GM21360 (cell line): ENCODE data around the gene USP11.
A peak's percentile ranks its signal among the peaks of the same experiment; 100 is the strongest.

Experiments used
- ATAC-seq: cut with Tn5 transposase; IDR thresholded peaks from one replicate; pipeline ENCODE4 v1.9.1; 2021; ENCODE audit warnings: mild to moderate bottlenecking, moderate library complexity; ENCODE audit not compliant: unreplicated experiment

USP11 gene

GRCh38 chrX:47202877-47203276 is 29.9 kb upstream of the USP11 start:
- no peak for ATAC-seq

- no peak for ATAC-seq
Observed at GRCh38 chrX:47204970-47205369, 27.8 kb upstream of the USP11 start.

- no peak for ATAC-seq
Observed at GRCh38 chrX:47206316-47206715, 26.5 kb upstream of the USP11 start.

DNA sequence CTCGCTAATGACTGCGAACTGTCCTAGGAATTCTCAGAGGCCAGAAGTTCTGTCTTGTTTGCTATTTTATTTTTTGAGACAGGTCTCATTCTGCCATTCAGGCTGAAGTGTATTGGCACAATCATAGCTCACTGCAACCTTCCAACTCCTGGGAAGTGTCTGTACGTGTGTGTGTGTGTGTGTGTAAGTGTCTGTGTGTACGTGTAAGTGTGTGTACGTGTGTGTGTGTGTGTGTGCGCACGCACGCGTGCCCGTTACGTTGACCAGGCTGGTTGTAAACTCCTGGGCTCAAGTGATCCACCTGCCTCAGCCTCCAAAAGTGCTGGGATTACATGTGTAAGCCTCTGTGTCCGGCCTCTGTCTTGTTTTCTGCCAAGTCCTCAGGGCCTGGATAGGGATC is 24.7 kb upstream of the USP11 start:
- no peak for ATAC-seq

DNA sequence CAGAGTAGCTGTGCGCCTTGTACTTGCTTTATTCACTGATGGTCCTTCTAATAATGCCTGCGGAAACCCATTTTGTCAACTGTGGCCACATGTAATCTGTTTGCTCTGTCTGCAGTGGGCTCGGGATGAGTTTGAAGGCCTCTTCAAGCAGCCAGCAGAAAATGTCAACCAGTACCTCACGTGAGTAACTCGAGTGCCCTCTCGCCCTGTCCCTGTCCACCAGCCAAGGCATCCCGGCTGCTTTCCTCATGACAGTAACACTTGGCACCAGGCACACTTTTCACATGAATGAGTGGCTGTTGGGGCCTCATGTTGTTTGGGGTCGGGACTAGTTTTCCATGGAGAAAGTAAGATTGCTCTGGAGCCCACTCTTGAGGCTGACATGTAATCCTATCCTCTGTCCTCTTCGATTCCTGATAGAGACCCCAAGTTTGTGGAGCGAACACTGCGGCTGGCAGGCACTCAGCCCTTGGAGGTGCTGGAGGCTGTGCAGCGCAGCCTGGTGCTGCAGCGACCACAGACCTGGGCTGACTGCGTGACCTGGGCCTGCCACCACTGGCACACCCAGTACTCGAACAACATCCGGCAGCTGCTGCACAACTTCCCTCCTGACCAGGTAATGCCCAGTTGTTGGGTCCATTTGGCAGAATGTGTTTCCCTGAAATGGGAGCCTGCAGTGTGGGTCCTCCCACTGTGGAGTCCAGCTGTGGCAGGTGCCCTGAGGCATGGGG is 23.1 kb upstream of the USP11 start:
- ATAC-seq, result no peak

- no peak for ATAC-seq
Observed at GRCh38 chrX:47210661-47211425, 22.0 kb upstream of the USP11 start.

DNA sequence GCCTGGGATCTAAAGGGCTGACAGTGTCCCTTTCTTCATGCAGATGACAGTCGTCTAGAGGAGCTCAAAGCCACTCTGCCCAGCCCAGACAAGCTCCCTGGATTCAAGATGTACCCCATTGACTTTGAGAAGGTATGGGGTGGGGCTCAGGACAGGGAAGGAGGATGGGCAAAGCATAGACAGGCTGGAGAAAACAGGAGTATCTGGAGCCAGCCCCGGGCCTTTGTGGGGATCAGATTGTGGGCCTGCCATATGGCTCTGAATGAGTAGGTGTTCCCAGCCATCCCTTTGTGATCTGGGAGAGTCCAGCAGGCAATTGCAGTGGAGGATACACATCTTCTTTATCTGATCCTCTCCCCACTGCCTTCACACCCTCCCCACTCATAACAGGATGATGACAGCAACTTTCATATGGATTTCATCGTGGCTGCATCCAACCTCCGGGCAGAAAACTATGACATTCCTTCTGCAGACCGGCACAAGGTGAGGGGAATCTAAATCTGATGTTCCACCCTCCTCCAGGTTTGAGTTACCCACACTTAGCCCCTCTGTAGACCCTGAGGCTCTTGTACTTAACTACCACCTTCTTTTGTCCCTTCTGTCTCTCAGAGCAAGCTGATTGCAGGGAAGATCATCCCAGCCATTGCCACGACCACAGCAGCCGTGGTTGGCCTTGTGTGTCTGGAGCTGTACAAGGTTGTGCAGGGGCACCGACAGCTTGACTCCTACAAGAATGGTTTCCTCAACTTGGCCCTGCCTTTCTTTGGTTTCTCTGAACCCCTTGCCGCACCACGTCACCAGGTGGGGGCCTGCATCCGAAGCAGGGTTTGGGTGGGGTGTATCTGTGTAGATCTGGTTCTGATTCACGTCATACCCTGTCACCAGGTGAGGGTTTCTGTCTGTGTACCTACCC is 20.2 kb upstream of the USP11 start:
- no peak for ATAC-seq

DNA sequence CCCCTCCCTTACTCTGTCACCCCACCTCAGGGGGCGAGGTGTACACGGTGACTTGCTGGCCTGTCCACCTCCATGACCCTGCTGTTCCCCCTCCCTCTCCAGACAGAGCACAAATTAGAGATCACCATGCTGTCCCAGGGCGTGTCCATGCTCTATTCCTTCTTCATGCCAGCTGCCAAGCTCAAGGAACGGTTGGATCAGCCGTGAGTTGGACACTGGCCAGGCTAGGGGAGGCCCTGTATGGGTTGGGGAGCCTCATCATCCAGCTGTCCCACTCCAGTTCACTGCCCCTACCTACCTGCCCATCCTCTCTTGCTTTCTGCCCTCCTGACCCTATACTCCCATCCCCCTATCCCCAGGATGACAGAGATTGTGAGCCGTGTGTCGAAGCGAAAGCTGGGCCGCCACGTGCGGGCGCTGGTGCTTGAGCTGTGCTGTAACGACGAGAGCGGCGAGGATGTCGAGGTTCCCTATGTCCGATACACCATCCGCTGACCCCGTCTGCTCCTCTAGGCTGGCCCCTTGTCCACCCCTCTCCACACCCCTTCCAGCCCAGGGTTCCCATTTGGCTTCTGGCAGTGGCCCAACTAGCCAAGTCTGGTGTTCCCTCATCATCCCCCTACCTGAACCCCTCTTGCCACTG is 18.3 kb upstream of the USP11 start:
- no peak for ATAC-seq

DNA sequence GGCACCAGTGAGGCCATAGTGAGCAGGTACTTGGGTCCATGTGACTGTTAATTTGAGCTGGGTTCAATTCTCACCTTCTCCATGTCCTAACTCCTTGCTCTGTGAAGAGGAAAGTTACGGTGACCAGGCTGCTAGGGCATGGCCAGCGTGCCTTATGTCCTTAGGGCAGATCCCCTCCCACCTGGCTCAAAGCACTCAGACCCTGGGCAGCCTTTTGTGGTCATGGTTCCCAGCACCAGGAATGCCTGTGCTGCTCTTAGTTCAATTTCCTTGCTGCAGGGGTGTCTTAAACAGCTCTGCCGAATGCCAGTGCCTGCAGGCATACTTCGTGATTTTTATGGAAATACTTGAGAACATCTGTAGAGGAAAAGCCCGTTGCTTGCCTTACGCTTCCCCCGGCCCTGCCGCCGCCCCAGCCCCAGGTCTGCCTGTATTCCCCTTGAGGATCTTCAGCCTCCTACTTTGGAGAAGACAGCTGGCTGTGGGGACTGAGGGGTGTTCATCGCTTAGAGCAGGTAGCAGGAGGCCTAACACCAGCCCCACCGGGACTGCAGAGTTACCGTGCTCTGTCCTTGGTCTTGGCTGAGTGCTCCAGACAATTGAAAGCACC is 17.4 kb upstream of the USP11 start:
- no peak for ATAC-seq

DNA sequence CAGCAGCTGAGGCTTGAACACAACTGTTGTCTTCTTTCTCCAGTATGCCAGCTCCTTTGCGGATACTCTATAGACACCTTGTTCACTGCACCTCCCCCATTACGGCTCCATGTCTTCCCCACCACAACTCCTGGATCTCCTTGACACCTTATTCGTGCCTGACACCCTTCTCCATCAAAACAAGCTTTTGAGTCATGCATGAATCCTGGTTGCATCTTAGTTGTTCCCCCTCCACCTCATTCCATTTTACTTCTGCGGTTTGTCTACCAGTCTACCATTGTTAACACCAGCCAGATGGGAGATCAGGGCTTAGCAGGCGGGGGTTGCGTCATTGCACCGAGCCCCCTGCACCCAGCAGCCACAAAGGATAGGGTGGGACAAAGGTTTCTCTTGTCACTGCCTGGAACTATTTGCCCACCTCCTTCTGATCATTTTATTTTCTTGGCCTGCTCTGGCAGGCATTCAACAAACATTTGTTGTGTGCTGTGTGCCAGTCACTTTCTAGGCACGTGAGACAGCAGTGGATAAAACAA is 16.4 kb upstream of the USP11 start:
- ATAC-seq, result no peak

DNA sequence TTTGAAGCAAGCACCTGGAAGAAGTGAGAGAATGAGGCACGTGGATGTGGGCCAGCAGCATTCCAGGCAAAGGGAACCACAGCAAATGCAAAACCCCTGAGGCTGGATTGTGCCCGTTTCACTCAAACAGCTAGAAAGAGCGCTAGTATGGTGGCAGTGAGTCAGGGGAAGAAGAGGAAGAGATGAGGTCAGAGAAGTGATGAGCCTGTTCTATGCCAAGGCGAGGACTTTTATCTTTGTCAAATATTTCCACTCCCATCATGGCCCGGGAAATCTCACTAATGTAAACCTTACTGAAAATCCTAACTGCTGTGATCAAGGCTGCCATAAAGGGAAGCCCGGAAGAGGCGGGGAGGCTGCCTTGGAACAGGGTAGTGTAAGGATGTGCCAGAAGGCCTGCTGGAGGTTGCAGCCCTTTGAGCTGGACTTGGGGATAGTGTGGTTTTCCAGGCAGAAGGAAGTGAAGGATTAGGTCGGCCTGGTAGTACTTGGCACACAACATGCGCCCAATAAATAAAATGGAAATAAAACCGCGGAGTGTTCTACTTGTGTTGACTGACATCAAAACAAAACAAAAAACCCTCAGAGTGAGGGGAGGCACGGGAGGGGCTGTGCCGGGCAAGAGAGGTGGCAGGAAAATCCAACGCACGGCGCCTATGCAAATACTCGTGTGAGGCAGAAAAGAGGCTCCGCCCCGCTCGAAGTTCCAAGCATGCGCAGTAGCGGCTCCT is 15.5 kb upstream of the USP11 start:
- no peak for ATAC-seq

DNA sequence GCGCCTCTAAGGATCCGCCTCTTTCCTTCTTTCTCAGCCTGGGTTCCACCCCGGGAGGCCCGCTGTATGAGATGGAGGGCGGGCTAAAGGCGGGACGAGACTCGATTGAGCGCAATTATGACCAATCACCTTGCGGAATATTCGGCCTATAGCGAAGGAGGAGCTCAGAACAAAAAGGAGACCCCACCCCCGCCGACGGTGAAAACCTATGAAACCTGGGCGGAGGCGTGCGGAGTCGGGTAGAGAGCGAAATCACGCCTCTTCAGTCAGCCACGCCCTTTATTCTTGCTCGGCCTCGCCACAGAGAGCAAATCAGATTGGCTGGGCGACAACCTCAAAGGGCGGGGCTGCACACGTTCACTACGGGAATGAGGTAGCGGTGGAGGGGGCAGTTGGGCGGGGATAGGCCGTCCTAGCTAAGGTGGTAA is 14.9 kb upstream of the USP11 start:
- ATAC-seq, result peak; percentile 88

GRCh38 chrX:47218280-47218919 is 14.4 kb upstream of the USP11 start, which contains the start of gene CDK16:
CDK16 (plus strand) TSS chrX:47218681; CDS start chrX:47223558, 4,877 bp downstream.
- peak; percentile 42 for ATAC-seq

DNA sequence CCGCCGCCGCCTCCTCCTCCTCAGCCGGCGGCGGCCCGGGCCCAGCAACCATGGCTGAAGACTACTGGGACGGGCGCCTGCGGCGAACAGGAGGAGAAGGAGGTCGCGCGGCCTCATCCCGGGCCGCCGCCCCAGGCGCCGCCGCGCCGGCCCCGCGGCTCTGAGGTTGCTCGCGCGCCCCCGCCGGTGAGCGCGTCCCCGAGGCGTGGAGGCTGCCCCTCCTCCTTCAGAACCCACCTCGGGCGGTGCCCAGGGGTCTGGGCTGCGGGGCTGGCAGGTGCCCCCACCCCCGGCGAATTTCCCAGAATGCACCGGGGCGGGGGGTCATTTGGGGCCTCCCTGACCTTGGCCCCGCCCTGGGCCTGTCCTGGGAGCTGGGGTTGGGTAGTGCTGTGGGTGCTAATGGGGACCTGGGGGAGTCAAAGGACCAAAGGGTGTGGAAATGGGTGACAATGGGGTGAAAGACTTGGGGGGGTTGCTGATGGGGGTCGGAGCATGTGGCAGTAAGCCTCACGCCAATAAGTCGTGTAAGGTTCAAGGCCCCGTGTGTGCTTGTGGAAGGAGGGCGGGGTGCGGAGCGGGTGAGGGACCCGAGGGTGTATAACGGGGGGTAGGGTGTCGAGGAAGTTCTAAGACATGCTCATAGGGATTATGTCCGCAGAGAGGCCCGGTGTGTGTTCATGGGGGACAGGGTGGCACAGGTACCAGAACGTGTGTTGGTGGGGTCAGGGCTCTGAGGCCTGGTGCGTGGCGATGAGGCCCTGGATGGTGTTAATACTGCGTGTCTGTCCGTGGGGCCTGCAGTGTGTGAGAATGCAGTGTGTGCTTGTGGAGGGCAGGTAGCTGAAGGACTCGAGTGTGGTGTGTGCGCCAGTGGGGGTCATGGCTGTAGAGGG is 13.6 kb upstream of the USP11 start:
- no peak for ATAC-seq

GRCh38 chrX:47221756-47222155 is 11.1 kb upstream of the USP11 start:
- no peak for ATAC-seq

DNA sequence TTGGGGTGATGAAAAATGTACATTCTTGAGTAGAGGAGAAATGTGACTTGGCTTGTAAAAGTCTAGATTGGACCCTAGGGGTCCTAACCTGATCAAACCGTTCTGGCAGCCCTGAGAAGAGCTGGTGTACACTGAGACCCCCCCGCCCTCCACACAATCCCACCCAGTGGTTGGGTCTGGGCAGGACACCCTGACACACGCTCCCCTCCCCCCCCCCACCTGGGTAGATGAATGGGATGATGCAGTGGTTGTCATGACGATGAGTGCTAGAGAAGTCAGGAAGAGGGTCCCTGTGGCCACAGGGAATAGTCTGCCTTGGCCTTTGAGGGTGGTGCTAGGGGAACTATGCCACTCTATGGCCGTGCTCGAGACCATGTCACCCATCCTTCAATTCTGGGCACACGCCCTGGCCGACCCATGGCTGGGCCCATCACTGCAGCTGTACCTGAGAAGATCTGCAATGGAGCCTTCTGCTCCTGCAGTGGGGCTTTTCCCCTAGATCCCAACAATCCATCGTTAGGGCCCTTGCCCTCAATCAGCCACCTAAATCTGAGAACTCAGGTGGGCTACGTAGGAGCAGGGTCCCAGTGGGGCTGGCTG is 10.0 kb upstream of the USP11 start:
- ATAC-seq, result no peak

- no peak for ATAC-seq
Observed at GRCh38 chrX:47223476-47224250, 9.1 kb upstream of the USP11 start.
